Cardiac fibroblast (primary cell): Measurements from ENCODE around the gene CCDC9B.

Experiments used
- DNase-seq, 2 donors: peaks; one replicate each; pipeline versions ENCODE4 v3.0.0 to v3.0.0-alpha.2; 2010; ENCODE audit warnings: low read depth in 2 of 2
- H3K4me3 ChIP-seq, 2 donors: replicated peaks in 1 of 2; 1 replicate in 1 of 2; 2 replicates in 1 of 2; pipeline ENCODE4 v1.5.1; 2011; ENCODE audit warnings: low read depth in 2 of 2, low read length in 2 of 2, mild to moderate bottlenecking in 2 of 2, moderate library complexity in 1 of 2
- CTCF ChIP-seq: IDR thresholded peaks from one replicate; pipeline ENCODE4 v1.5.1; 2011; ENCODE audit warnings: low read depth, mild to moderate bottlenecking, low read length, inconsistent platforms

The CCDC9B gene

GRCh38 chr15:40381818-40382529, 41.2 kb upstream of the CCDC9B start:
- DNase-seq = no peak
- no peak for TF ChIP-seq CTCF
- H3K4me3 ChIP-seq = no peak overlapping the region

- H3K4me3 ChIP-seq = no peak overlapping the region
- no peak for TF ChIP-seq CTCF
- DNase-seq = no peak
Observed at GRCh38 chr15:40380636-40381035, 39.9 kb upstream of the CCDC9B start.

- DNase-seq = peak; percentile 99
- no peak for TF ChIP-seq CTCF
- no peak overlapping the region for H3K4me3 ChIP-seq
Observed at GRCh38 chr15:40379853-40380252, 39.1 kb upstream of the CCDC9B start.

- no peak for TF ChIP-seq CTCF
- no peak for DNase-seq
- no peak overlapping the region for H3K4me3 ChIP-seq
Observed at GRCh38 chr15:40379374-40379773, 38.6 kb upstream of the CCDC9B start.

- no peak overlapping the region for H3K4me3 ChIP-seq
- no peak for DNase-seq
- no peak for TF ChIP-seq CTCF
Observed at GRCh38 chr15:40377606-40378005, 36.9 kb upstream of the CCDC9B start.

GRCh38 chr15:40372981-40373380, 32.2 kb upstream of the CCDC9B start:
- no peak overlapping the region for H3K4me3 ChIP-seq
- peak in 1 of 2 donors; percentile 56 for DNase-seq
- no peak for TF ChIP-seq CTCF

GRCh38 chr15:40369971-40370370, 29.2 kb upstream of the CCDC9B start:
- no peak overlapping the region for H3K4me3 ChIP-seq
- DNase-seq = no peak
- no peak for TF ChIP-seq CTCF
